Calu3 (cell line): Measurements from ENCODE around the gene DST. TPM values are rescaled to one million over a fixed set of nuclear protein-coding genes. Genes with fewer than 3 reads are reported as not detected.
A peak's percentile ranks its signal among the peaks of the same experiment; 100 is the strongest.
"Not testable (repeated sequence)": the region's sequence is repeated elsewhere in the genome, so short reads cannot be mapped to it uniquely, and the experiment has no call there.

ENCODE experiments used
- BruUV-seq: library from RNA; stranded (reverse); fragments of 400-500 nt; replicated peaks from 2 replicates; lab custom pipeline; 2021; lab: Mats Ljungman, UMichigan
- CTCF ChIA-PET: fragments of 300-600 bp; sonication (Branson Sonifier 250); formaldehyde crosslinking; loops from one replicate; lab custom pipeline; 2022; ENCODE audit warnings: antibody characterized with exemption; lab: Charles Lee
- DNase-seq: peaks from one replicate; pipeline ENCODE4 v3.0.0; 2022
- H3K27ac Mint-ChIP-seq: one replicate; pipeline ENCODE4 v1.8.0; 2022; ENCODE audit warnings: mixed read lengths; ENCODE audit not compliant: unreplicated experiment
- H3K27me3 Mint-ChIP-seq: one replicate; pipeline ENCODE4 v1.8.0; 2022; ENCODE audit warnings: mixed read lengths; ENCODE audit not compliant: unreplicated experiment
- H3K36me3 Mint-ChIP-seq: one replicate; pipeline ENCODE4 v1.8.0; 2022; ENCODE audit warnings: mild to moderate bottlenecking, moderate library complexity, mixed read lengths; ENCODE audit not compliant: insufficient read depth, unreplicated experiment
- H3K4me1 Mint-ChIP-seq: one replicate; pipeline ENCODE4 v1.8.0; 2022; ENCODE audit warnings: mild to moderate bottlenecking, low read depth, mixed read lengths; ENCODE audit not compliant: unreplicated experiment
- H3K4me3 Mint-ChIP-seq: one replicate; pipeline ENCODE4 v1.8.0; 2022; ENCODE audit warnings: mild to moderate bottlenecking, low read depth, moderate library complexity, mixed read lengths; ENCODE audit not compliant: unreplicated experiment
- H3K9me3 Mint-ChIP-seq: one replicate; pipeline ENCODE4 v1.8.0; 2022; ENCODE audit warnings: low read depth, mixed read lengths; ENCODE audit not compliant: unreplicated experiment
- intact Hi-C: fragments of 100-400 bp; cut with micrococcal nuclease; formaldehyde crosslinking; loops from one replicate; pipeline ENCODE4 v1.10.0; 2022; ENCODE audit not compliant: unreplicated experiment
- total RNA-seq: library from RNA; stranded (reverse); gene quantifications from 2 replicates; pipeline ENCODE4 v1.2.3, GENCODE V29; 2022
- TF ChIP-seq, protein P1 (sequence below): fragments of 200-600 bp; IDR thresholded peaks from one replicate; pipeline ENCODE4 v1.8.0; 2022; ENCODE audit warnings: antibody characterized with exemption; ENCODE audit not compliant: unreplicated experiment

Gene DST
- total RNA-seq, 1 experiment from 2014 or later = 212 TPM

DNA sequence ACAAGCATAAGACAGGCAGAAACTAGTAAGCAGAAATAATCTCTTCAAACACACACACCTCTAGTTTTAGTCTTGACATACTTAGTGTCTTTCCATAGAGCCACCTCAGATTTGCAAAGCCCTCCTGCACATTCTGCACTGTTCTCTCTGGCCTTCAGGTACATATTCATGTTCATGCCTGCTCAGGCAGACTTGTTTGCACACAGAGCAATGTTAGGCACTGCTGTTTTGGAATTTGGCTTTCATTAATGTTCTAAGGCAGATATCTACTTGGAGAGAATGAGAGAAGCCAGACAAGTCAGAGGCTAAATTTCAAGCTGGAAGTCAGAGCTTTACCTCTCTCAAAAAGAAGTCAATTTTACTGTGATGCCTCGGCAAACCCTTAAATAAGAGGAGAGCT, 21.3 kb upstream of the DST start:
- TF ChIP-seq, protein P1, sequence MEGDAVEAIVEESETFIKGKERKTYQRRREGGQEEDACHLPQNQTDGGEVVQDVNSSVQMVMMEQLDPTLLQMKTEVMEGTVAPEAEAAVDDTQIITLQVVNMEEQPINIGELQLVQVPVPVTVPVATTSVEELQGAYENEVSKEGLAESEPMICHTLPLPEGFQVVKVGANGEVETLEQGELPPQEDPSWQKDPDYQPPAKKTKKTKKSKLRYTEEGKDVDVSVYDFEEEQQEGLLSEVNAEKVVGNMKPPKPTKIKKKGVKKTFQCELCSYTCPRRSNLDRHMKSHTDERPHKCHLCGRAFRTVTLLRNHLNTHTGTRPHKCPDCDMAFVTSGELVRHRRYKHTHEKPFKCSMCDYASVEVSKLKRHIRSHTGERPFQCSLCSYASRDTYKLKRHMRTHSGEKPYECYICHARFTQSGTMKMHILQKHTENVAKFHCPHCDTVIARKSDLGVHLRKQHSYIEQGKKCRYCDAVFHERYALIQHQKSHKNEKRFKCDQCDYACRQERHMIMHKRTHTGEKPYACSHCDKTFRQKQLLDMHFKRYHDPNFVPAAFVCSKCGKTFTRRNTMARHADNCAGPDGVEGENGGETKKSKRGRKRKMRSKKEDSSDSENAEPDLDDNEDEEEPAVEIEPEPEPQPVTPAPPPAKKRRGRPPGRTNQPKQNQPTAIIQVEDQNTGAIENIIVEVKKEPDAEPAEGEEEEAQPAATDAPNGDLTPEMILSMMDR = no peak
- peaks cover 59% of the 10 kb centered on the region for H3K4me1 Mint-ChIP-seq
- no peak overlapping the region for H3K4me3 Mint-ChIP-seq
- H3K9me3 Mint-ChIP-seq = no peaks in the 10 kb centered on the region
- intact Hi-C loops = no loop called here
- CTCF ChIA-PET = interaction anchor here (0.7 to 1.0 kb wide), 4 partner anchors 14 to 26 kb away, joined by 3 to 5 read pairs (median 4); no protein-coding TSS in a partner anchor
- no TSS peak for BruUV-seq
- DNase-seq = no peak
- H3K36me3 Mint-ChIP-seq = peaks cover 11% of the 10 kb centered on the region
- peak overlapping the region; percentile 79 for H3K27ac Mint-ChIP-seq
- no peaks in the 10 kb centered on the region for H3K27me3 Mint-ChIP-seq

DNA sequence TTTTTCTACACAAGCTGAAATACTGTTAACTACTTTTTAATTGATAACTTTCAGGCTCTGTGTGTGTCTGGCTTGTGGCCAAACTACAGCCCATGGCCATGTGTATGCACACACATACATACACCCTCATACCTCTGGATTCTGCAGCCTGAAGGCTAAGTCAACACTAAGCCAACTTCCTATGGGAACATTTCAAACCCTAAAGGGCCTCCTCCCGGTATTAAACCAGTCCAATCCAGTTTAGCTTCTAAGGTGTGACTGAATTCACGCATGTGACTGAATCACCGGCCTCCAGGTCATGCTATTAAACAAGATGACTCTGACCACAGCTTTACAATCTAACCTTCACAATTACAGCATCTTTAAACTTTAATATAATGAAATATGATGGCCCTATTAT, 20.7 kb upstream of the DST start:
- no TSS peak for BruUV-seq
- Mint-ChIP-seq H3K9me3 (no peaks in the 10 kb centered on the region), H3K27ac (peak overlapping the region; percentile 79), H3K4me3 (no peak overlapping the region), H3K27me3 (no peaks in the 10 kb centered on the region), H3K36me3 (peaks cover 11% of the 10 kb centered on the region), H3K4me1 (peaks cover 59% of the 10 kb centered on the region)
- TF ChIP-seq, protein P1 = no peak
- CTCF ChIA-PET = interaction anchor here (0.7 to 1.2 kb wide), 6 partner anchors 11 to 86 kb away, joined by 3 to 5 read pairs (median 4); no protein-coding TSS in a partner anchor
- intact Hi-C loops = no loop called here
- DNase-seq = peak; percentile 52

DNA sequence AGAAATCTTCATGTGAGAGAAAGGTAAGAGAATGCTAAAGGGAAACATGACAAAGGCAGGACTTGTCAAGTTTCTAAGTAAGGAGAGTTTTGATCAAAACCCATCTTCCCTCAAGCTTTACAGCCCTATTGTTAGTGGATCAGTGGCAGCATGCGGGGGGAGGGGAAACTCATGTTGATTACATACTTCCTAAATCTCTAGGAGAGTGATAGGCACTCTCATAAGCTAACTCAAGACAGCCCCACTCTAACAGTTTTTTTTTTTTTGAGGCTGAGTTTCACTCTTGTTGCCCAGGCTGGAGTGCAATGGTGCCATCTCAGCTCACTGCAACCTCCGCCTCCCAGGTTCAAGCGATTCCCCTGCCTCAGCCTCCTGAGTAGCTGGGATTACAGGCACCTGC, 18.6 kb upstream of the DST start:
- CTCF ChIA-PET, H3K36me3 Mint-ChIP-seq, H3K27me3 Mint-ChIP-seq, H3K27ac Mint-ChIP-seq, DNase-seq, intact Hi-C loops, H3K9me3 Mint-ChIP-seq, BruUV-seq, H3K4me3 Mint-ChIP-seq: not testable (repeated sequence)
- peaks cover 59% of the 10 kb centered on the region for H3K4me1 Mint-ChIP-seq

DNA sequence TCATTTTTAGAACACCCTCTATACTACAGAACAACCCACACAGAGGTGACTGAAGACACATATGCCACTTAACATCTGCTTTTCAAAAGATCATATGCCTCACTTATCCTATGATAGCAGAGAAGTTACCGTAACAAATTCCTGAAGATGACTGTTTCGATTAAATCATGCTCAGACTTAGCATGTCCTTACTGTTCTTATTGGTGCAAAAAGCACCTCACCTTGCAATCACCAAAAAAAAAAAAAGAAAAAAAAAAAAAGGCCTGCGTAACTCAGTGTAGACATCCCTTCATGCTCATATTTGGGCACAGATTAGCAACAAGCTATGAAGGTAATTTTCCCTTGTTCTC, 17.7 kb upstream of the DST start:
- peaks cover 67% of the 10 kb centered on the region for H3K4me1 Mint-ChIP-seq
- H3K36me3 Mint-ChIP-seq = peaks cover 10% of the 10 kb centered on the region
- no peak for DNase-seq
- BruUV-seq = no TSS peak
- intact Hi-C loops = no loop called here
- no peak overlapping the region for H3K4me3 Mint-ChIP-seq
- TF ChIP-seq, protein P1 = no peak
- peak overlapping the region; percentile 35 for H3K27ac Mint-ChIP-seq
- H3K9me3 Mint-ChIP-seq = no peaks in the 10 kb centered on the region
- no peaks in the 10 kb centered on the region for H3K27me3 Mint-ChIP-seq
- CTCF ChIA-PET = interaction anchor here (0.7 kb wide), 1 partner anchor 332 kb away, joined by 8 read pairs; no protein-coding TSS in a partner anchor

DNA sequence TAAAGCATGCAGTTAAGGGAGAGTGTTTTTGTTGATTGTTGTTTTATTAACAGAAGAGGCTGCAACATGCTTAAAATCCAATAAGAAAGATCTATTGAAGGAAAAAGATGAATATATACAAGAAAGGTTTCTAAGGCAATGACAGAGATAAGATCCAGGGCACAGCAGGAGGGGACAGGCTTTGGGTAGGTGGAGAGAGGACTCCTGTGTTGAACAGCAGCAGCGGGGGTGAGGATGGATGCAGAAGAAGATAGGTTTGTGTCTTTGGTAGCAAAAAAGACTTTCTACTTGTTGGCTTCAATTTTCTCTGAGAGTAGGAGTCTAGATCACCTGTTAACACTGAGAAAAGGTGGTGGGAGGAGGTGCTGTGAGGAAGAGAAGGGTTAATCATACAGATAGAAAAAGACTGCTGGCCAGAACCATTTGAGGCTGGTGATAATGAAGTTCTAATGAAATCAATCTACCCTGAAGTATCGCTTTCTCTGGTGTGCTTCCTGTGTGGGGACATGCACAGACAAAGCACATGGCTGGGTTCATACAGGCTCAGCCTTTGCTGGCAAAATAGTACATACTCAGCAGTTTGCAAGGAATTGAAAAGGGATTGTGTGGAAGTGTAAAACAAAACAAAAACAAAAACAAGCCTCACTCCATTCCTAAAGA, 17.2 kb upstream of the DST start:
- TF ChIP-seq, protein P1 = no peak
- DNase-seq = no peak
- Mint-ChIP-seq H3K4me3 (no peak overlapping the region), H3K4me1 (peaks cover 67% of the 10 kb centered on the region), H3K9me3 (no peaks in the 10 kb centered on the region), H3K27ac (peak overlapping the region; percentile 35), H3K27me3 (no peaks in the 10 kb centered on the region), H3K36me3 (peaks cover 10% of the 10 kb centered on the region)
- CTCF ChIA-PET = no interaction called here
- intact Hi-C loops = no loop called here
- BruUV-seq = no TSS peak
